Endothelial cell of umbilical vein (primary cell): ENCODE data around the gene NR5A2. TPM values are rescaled to one million over a fixed set of nuclear protein-coding genes. Genes with fewer than 3 reads are reported as not detected.

Experiments
- BruUV-seq: library from RNA; stranded (reverse); fragments of 400-500 nt; replicated peaks from 2 replicates; lab custom pipeline; 2021; lab: Mats Ljungman, UMichigan
- CTCF ChIA-PET: fragments of 300-600, 350-600 bp; sonication (Branson Sonifier 250); formaldehyde crosslinking; loops from one replicate; lab custom pipeline; 2021; ENCODE audit warnings: antibody characterized with exemption, inconsistent platforms; lab: Charles Lee
- POLR2A ChIA-PET: fragments of 300-600, 350-600 bp; sonication (Branson Sonifier 250); formaldehyde crosslinking; loops from one replicate; lab custom pipeline; 2021; ENCODE audit warnings: antibody characterized with exemption, inconsistent platforms; lab: Charles Lee
- DNase-seq: peaks from one replicate; pipeline ENCODE4 v3.0.0-alpha.2; 2011; ENCODE audit warnings: low read depth, low spot score
- FAIRE-seq: peaks from 2 replicates; lab custom pipeline; 2011; peaks lifted over from hg19 to GRCh38; lab: Jason Lieb, UNC
- H2AFZ ChIP-seq: 2 replicates; pipeline ENCODE4 v1.6.0; 2012; ENCODE audit warnings: low read depth, low read length, control low read depth, inconsistent platforms
- H3K27ac ChIP-seq: 2 replicates; pipeline ENCODE4 v1.5.1; 2011; ENCODE audit warnings: low read depth, mild to moderate bottlenecking, control low read depth, low read length, moderate library complexity; ENCODE audit not compliant: insufficient read depth
- H3K27me3 ChIP-seq, 2 experiments: 2 replicates each; pipeline versions ENCODE4 v1.6.0 to v1.6.1; 2011; ENCODE audit warnings: low read length in 2 of 2, mixed read lengths in 1 of 2; ENCODE audit not compliant: control insufficient read depth in 2 of 2, insufficient read depth in 2 of 2
- H3K36me3 ChIP-seq, 2 experiments: 2 replicates in 1 of 2; 3 replicates in 1 of 2; pipeline ENCODE4 v1.5.1; 2011; ENCODE audit warnings: low read length in 2 of 2, mild to moderate bottlenecking in 1 of 2, moderate library complexity in 1 of 2; ENCODE audit not compliant: control insufficient read depth in 2 of 2, insufficient read depth in 2 of 2; ENCODE audit errors: extremely low read depth in 1 of 2
- H3K4me1 ChIP-seq: 3 replicates; pipeline ENCODE4 v1.5.1; 2011; ENCODE audit warnings: mild to moderate bottlenecking, low read length; ENCODE audit not compliant: control insufficient read depth, insufficient read depth; ENCODE audit errors: extremely low read depth
- H3K4me2 ChIP-seq: 2 replicates; pipeline ENCODE4 v1.6.1; 2011; ENCODE audit warnings: low read length, control low read depth, mixed read lengths; ENCODE audit not compliant: insufficient read depth
- H3K4me3 ChIP-seq, 3 experiments: fragments of 200-600 bp in 1 of 3; sonication (generic), shearing (Covaris generic) in 1 of 3; replicated peaks in 1 of 3; 2 replicates each; pipeline ENCODE4 v1.5.1; 2011 to 2016; ENCODE audit warnings: control low read depth in 3 of 3, low read length in 3 of 3, mild to moderate bottlenecking in 2 of 3, inconsistent platforms in 1 of 3, low read depth in 1 of 3, moderate library complexity in 1 of 3; ENCODE audit not compliant: insufficient read depth in 1 of 3
- H3K79me2 ChIP-seq: 2 replicates; pipeline ENCODE4 v1.6.0; 2012; ENCODE audit warnings: low read length, inconsistent platforms; ENCODE audit not compliant: control insufficient read depth, insufficient read depth
- H3K9ac ChIP-seq: replicated peaks from 2 replicates; pipeline ENCODE3; 2011; ENCODE audit warnings: low read length, control low read depth; ENCODE audit not compliant: insufficient read depth; ENCODE audit errors: extremely low read depth
- H3K9me1 ChIP-seq: replicated peaks from 3 replicates; pipeline ENCODE4 v1.6.0; 2011; ENCODE audit warnings: mild to moderate bottlenecking, low read length; ENCODE audit not compliant: control insufficient read depth, insufficient read depth; ENCODE audit errors: extremely low read depth
- H3K9me3 ChIP-seq: replicated peaks from 2 replicates; pipeline ENCODE4 v1.5.1; 2012; ENCODE audit warnings: low read length, inconsistent platforms; ENCODE audit not compliant: control insufficient read depth, insufficient read depth
- H4K20me1 ChIP-seq: replicated peaks from 2 replicates; pipeline ENCODE3; 2011; ENCODE audit warnings: mild to moderate bottlenecking, low read length; ENCODE audit not compliant: control insufficient read depth, insufficient read depth; ENCODE audit errors: extremely low read depth
- EZH2 ChIP-seq: IDR thresholded peaks from 2 replicates; pipeline ENCODE4 v1.6.1; 2012; ENCODE audit warnings: borderline replicate concordance, low read depth, mild to moderate bottlenecking, moderate library complexity, low read length, inconsistent platforms; ENCODE audit not compliant: severe bottlenecking
- GATA2 ChIP-seq: IDR thresholded peaks from 2 replicates; pipeline ENCODE4 v1.7.0; 2011; ENCODE audit warnings: low read depth, mild to moderate bottlenecking, moderate library complexity, mixed read lengths, low read length; ENCODE audit not compliant: insufficient read length, insufficient read depth
- JUN ChIP-seq: IDR thresholded peaks from 2 replicates; pipeline ENCODE4 v1.6.1; 2011; ENCODE audit warnings: borderline replicate concordance, low read depth; ENCODE audit not compliant: insufficient read length, insufficient read depth
- MYC ChIP-seq: IDR thresholded peaks from one replicate; pipeline ENCODE4 v1.6.1; 2011; ENCODE audit warnings: mild to moderate bottlenecking, low read depth, low read length
- POLR2A ChIP-seq: IDR thresholded peaks from 2 replicates; pipeline ENCODE4 v1.6.1; 2012; ENCODE audit warnings: low read depth, mild to moderate bottlenecking, control low read depth, low read length
- POLR2AphosphoS5 ChIP-seq: IDR thresholded peaks from 2 replicates; pipeline ENCODE4 v1.6.1; 2012; ENCODE audit warnings: low read depth, mild to moderate bottlenecking, control low read depth, low read length, moderate library complexity; ENCODE audit not compliant: insufficient read depth
- dilution Hi-C: fragments of 300-500 bp; cut with MboI; formaldehyde crosslinking; loops from one replicate; pipeline ENCODE4 v1.15.0; 2019; ENCODE audit warnings: low sequenced_read_pairs; ENCODE audit not compliant: extremely low pct_ligation_motif_present
- intact Hi-C: fragments of 100-400 bp; cut with micrococcal nuclease; formaldehyde crosslinking; loops from one replicate; pipeline ENCODE4 v1.10.0; 2022
- polyA plus RNA-seq, 4 experiments: library from polyadenylated mRNA; depleted of rRNA in 3 of 4; stranded (reverse) in 3 of 4; unstranded in 1 of 4; fragments of >200 nt; gene quantifications; 2 replicates each; pipeline versions ENCODE4 v1.2.1 to v1.2.3, GENCODE V29; 2011 to 2012; ENCODE audit warnings: missing spikeins in 1 of 4
- total RNA-seq: library from RNA; stranded (reverse); gene quantifications from 2 replicates; pipeline ENCODE4 v1.2.3, GENCODE V29; 2021
- TF ChIP-seq, protein P1 (sequence below): IDR thresholded peaks from 2 replicates; pipeline ENCODE4 v1.6.1; 2011; ENCODE audit not compliant: insufficient read depth, insufficient read length
- TF ChIP-seq, protein P2 (sequence below), 2 donors: IDR thresholded peaks; 1 replicate in 1 of 2; 2 replicates in 1 of 2; pipeline ENCODE4 v1.5.1; 2011; ENCODE audit warnings: low read length in 2 of 2, mild to moderate bottlenecking in 2 of 2, moderate library complexity in 2 of 2, control low read depth in 1 of 2, inconsistent platforms in 1 of 2, low read depth in 1 of 2; ENCODE audit not compliant: insufficient read depth in 1 of 2; ENCODE audit errors: extremely low read depth in 1 of 2

Gene NR5A2
- total and polyA plus RNA-seq, 2 donors (not counting 3 experiments of a cell fraction or from before 2014, with no cell fraction given) = 3.4 to 12.1 TPM

DNA sequence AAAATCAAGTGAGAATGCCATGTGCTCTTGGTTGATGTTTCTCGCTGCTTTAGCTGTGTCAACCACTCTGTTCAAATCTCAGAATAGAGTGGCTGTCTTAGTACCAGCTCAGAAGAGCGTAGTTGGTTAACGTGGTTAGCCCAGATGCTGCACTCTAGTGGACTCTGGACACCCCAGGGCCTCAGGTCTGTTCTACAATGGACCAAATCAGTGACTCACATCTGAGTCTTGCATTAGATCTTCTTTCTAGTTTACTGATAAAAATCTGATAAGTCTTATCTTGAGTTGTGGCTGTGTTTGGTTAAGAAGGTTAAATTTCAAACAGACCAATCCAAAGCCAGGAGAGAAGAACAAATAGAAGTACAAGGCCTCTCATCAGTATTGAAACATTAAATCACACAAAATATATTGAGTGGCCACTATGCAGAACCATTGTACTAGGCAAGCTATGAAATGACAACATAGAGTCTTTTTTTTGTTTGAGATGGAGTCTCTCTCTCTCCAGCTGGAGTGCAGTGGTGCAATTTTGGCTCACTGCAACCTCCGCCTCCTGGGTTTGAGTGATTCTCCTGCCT is 104.1 kb downstream of the NR5A2 start:
- BruUV-seq = no TSS peak
- Histone ChIP-seq H4K20me1 (no peaks in the 10 kb centered on the region), H3K27ac (no peak overlapping the region), H3K4me1 (no peaks in the 10 kb centered on the region), H3K36me3 (no peaks in the 10 kb centered on the region), H2AFZ (no peak overlapping the region), H3K9ac (no peak overlapping the region), H3K4me3 (no peak overlapping the region), H3K9me3 (no peaks in the 10 kb centered on the region), H3K4me2 (no peak overlapping the region), H3K27me3 (no peaks in the 10 kb centered on the region), H3K79me2 (no peaks in the 10 kb centered on the region), H3K9me1 (no peaks in the 10 kb centered on the region)
- no peak for FAIRE-seq
- intact Hi-C loops = loop anchor here (2.0 kb wide), 1 partner anchor 47 kb away; no protein-coding TSS in a partner anchor
- ChIA-PET POLR2A (no interaction called here), CTCF (interaction anchor here (2.3 kb wide), 1 partner anchor 447 kb away, joined by 14 read pairs; no protein-coding TSS in a partner anchor)
- dilution Hi-C loops = no loop called here
- DNase-seq = peak; percentile 14
- TF ChIP-seq MYC (no peak), JUN (no peak), EZH2 (no peak), POLR2AphosphoS5 (no peak), GATA2 (peak; percentile 61), POLR2A (no peak)
- TF ChIP-seq, protein P1, sequence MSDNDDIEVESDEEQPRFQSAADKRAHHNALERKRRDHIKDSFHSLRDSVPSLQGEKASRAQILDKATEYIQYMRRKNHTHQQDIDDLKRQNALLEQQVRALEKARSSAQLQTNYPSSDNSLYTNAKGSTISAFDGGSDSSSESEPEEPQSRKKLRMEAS = no peak
- TF ChIP-seq, protein P2, sequence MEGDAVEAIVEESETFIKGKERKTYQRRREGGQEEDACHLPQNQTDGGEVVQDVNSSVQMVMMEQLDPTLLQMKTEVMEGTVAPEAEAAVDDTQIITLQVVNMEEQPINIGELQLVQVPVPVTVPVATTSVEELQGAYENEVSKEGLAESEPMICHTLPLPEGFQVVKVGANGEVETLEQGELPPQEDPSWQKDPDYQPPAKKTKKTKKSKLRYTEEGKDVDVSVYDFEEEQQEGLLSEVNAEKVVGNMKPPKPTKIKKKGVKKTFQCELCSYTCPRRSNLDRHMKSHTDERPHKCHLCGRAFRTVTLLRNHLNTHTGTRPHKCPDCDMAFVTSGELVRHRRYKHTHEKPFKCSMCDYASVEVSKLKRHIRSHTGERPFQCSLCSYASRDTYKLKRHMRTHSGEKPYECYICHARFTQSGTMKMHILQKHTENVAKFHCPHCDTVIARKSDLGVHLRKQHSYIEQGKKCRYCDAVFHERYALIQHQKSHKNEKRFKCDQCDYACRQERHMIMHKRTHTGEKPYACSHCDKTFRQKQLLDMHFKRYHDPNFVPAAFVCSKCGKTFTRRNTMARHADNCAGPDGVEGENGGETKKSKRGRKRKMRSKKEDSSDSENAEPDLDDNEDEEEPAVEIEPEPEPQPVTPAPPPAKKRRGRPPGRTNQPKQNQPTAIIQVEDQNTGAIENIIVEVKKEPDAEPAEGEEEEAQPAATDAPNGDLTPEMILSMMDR (IDR thresholded peaks at IDR 0.05; ENCODE audit: extremely low read depth in 1 of 2, insufficient read depth in 1 of 2, low read depth in 1 of 2, low read length in 2 of 2) = no peak
